ENCODE data around the gene ZNF444.
"Not testable (repeated sequence)": the region's sequence is repeated elsewhere in the genome, so short reads cannot be mapped to it uniquely, and the experiment has no call there.

Gene ZNF444

GRCh38 chr19:56176310-56176709 is 35.2 kb downstream of the ZNF444 start:
- not testable (repeated sequence) for DNase-seq (ENCODE audit: low read depth in 2 of 2)

GRCh38 chr19:56176881-56177280 is 35.8 kb downstream of the ZNF444 start:
- DNase-seq (ENCODE audit: low read depth in 2 of 2): no peak

GRCh38 chr19:56177564-56178243 is 36.6 kb downstream of the ZNF444 start:
- no peak for DNase-seq (ENCODE audit: low read depth in 2 of 2)

GRCh38 chr19:56189785-56190184 is 48.7 kb downstream of the ZNF444 start:
- no peak for DNase-seq (ENCODE audit: low read depth in 2 of 2)

GRCh38 chr19:56191115-56191514 is 50.0 kb downstream of the ZNF444 start:
- no peak for DNase-seq (ENCODE audit: low read depth in 2 of 2)

- DNase-seq (ENCODE audit: low read depth in 2 of 2): no peak
Measured at GRCh38 chr19:56191711-56192110, 50.6 kb downstream of the ZNF444 start.

GRCh38 chr19:56193981-56194640 is 53.0 kb downstream of the ZNF444 start:
- DNase-seq (ENCODE audit: low read depth in 2 of 2): no peak

- not testable (repeated sequence) for DNase-seq (ENCODE audit: low read depth in 2 of 2)
Measured at GRCh38 chr19:56197646-56198045, 56.6 kb downstream of the ZNF444 start, which contains the start of gene ZSCAN5B. Gene ZSCAN5B (minus strand): TSS chr19:56197783. CDS start chr19:56193052, 4,731 bp downstream.

- no peak for DNase-seq (ENCODE audit: low read depth in 2 of 2)
Measured at GRCh38 chr19:56199687-56200086, 58.6 kb downstream of the ZNF444 start.

GRCh38 chr19:56201973-56202372 is 60.9 kb downstream of the ZNF444 start, which contains the start of gene ZSCAN5C:
Gene ZSCAN5C (plus strand): TSS chr19:56202273. CDS start chr19:56205914, 3,641 bp downstream.
- no peak for DNase-seq (ENCODE audit: low read depth in 2 of 2)

- DNase-seq (ENCODE audit: low read depth in 2 of 2): not testable (repeated sequence)
Measured at GRCh38 chr19:56207581-56207980, 66.5 kb downstream of the ZNF444 start.

GRCh38 chr19:56209091-56209490 is 68.0 kb downstream of the ZNF444 start:
- DNase-seq (ENCODE audit: low read depth in 2 of 2): no peak

- not testable (repeated sequence) for DNase-seq (ENCODE audit: low read depth in 2 of 2)
Measured at GRCh38 chr19:56210036-56210435, 68.9 kb downstream of the ZNF444 start.

Measured in fibroblast of skin of left biceps (primary cell).